Measurements from ENCODE around the gene SCFD2. TPM values are rescaled to one million over a fixed set of nuclear protein-coding genes. Genes with fewer than 3 reads are reported as not detected.
A peak's percentile ranks its signal among the peaks of the same experiment; 100 is the strongest.
"Not testable (repeated sequence)": the region's sequence is repeated elsewhere in the genome, so short reads cannot be mapped to it uniquely, and the experiment has no call there.

Gene SCFD2
- total RNA-seq, 4 donors from 2014 or later = 8.9 to 16.0 (median 14.8) TPM

GRCh38 chr4:53147197-53147596, 218.7 kb downstream of the SCFD2 start:
- Histone ChIP-seq H3K4me3 (no peak overlapping the region), H3K27me3 (no peaks in the 10 kb centered on the region), H3K4me1 (no peaks in the 10 kb centered on the region), H3K36me3 (peaks cover 0 to 11% of the 10 kb centered on the region in 2 donors), H3K9me3 (no peaks in the 10 kb centered on the region), H3K27ac (peak overlapping the region in 1 of 4 donors; percentile 25)
- intact Hi-C loops (cut with DNase I; ENCODE audit: low total_unique reads) (no loop called here), in situ Hi-C loops (cut with MboI; ENCODE audit: low sequenced_read_pairs in 4 of 4) (no loop called here)
- DNase-seq (no peak), ATAC-seq (peak in 1 of 2 donors; percentile 69)
- no peak for TF ChIP-seq CTCF (IDR thresholded peaks at IDR 0.05 in 4 of 5, conservative IDR thresholded peaks at IDR 0.05 in 1 of 5)
- no peak for TF ChIP-seq POLR2A (IDR thresholded peaks at IDR 0.05)

GRCh38 chr4:53141308-53141707, 224.6 kb downstream of the SCFD2 start:
- Histone ChIP-seq H3K4me1 (no peaks in the 10 kb centered on the region), H3K27ac (no peak overlapping the region), H3K27me3 (no peaks in the 10 kb centered on the region), H3K4me3 (no peak overlapping the region), H3K9me3 (no peaks in the 10 kb centered on the region), H3K36me3 (peaks cover 0 to 11% of the 10 kb centered on the region in 2 donors)
- TF ChIP-seq POLR2A (IDR thresholded peaks at IDR 0.05) (no peak), CTCF (IDR thresholded peaks at IDR 0.05 in 4 of 5, conservative IDR thresholded peaks at IDR 0.05 in 1 of 5) (no peak)
- intact Hi-C loops (cut with DNase I; ENCODE audit: low total_unique reads) (no loop called here), in situ Hi-C loops (cut with MboI; ENCODE audit: low sequenced_read_pairs in 4 of 4) (no loop called here)
- DNase-seq (no peak), ATAC-seq (no peak)

GRCh38 chr4:53139256-53139655, 226.6 kb downstream of the SCFD2 start:
- intact Hi-C loops (cut with DNase I; ENCODE audit: low total_unique reads); H3K4me3 ChIP-seq; H3K27ac ChIP-seq; DNase-seq; in situ Hi-C loops (cut with MboI; ENCODE audit: low sequenced_read_pairs in 4 of 4); H3K4me1 ChIP-seq; H3K9me3 ChIP-seq; ATAC-seq; H3K27me3 ChIP-seq; H3K36me3 ChIP-seq: not testable (repeated sequence)

- no peaks in the 10 kb centered on the region for H3K4me1 ChIP-seq
- no peak overlapping the region for H3K27ac ChIP-seq
- H3K36me3 ChIP-seq = no peaks in the 10 kb centered on the region
- no peak overlapping the region for H3K4me3 ChIP-seq
- intact Hi-C loops (cut with DNase I; ENCODE audit: low total_unique reads) = no loop called here
- no peaks in the 10 kb centered on the region for H3K9me3 ChIP-seq
- no peak for ATAC-seq
- in situ Hi-C loops (cut with MboI; ENCODE audit: low sequenced_read_pairs in 4 of 4) = no loop called here
- no peak for TF ChIP-seq CTCF (IDR thresholded peaks at IDR 0.05 in 4 of 5, conservative IDR thresholded peaks at IDR 0.05 in 1 of 5)
- no peak for TF ChIP-seq POLR2A (IDR thresholded peaks at IDR 0.05)
- H3K27me3 ChIP-seq = no peaks in the 10 kb centered on the region
- no peak for DNase-seq
These were observed 228.4 kb downstream of the SCFD2 start for GRCh38 chr4:53137468-53137867.

GRCh38 chr4:53136954-53137353, 228.9 kb downstream of the SCFD2 start:
- Histone ChIP-seq H3K9me3 (no peaks in the 10 kb centered on the region), H3K4me3 (no peak overlapping the region), H3K36me3 (no peaks in the 10 kb centered on the region), H3K4me1 (peaks cover 0 to 4% of the 10 kb centered on the region in 2 donors), H3K27ac (no peak overlapping the region), H3K27me3 (no peaks in the 10 kb centered on the region)
- ATAC-seq (no peak), DNase-seq (no peak)
- intact Hi-C loops (cut with DNase I; ENCODE audit: low total_unique reads) (no loop called here), in situ Hi-C loops (cut with MboI; ENCODE audit: low sequenced_read_pairs in 4 of 4) (no loop called here)
- no peak for TF ChIP-seq POLR2A (IDR thresholded peaks at IDR 0.05)
- TF ChIP-seq CTCF (IDR thresholded peaks at IDR 0.05 in 4 of 5, conservative IDR thresholded peaks at IDR 0.05 in 1 of 5) = no peak
